ENCODE results near the gene BBC3. TPM values are rescaled to one million over a fixed set of nuclear protein-coding genes. Genes with fewer than 3 reads are reported as not detected.
A peak's percentile ranks its signal among the peaks of the same experiment; 100 is the strongest.

The BBC3 gene
- total RNA-seq, 1 experiment from 2014 or later = 9.8 TPM

- TF ChIP-seq CTCF (IDR thresholded peaks at IDR 0.05; ENCODE audit: unreplicated experiment) = no peak
- no TSS peak for BruUV-seq (replicated peaks)
- Mint-ChIP-seq H3K4me1 (ENCODE audit: low read depth, unreplicated experiment) (peaks cover 13% of the 10 kb centered on the region), H3K36me3 (ENCODE audit: insufficient read depth, unreplicated experiment) (peaks cover 68% of the 10 kb centered on the region), H3K27me3 (ENCODE audit: unreplicated experiment) (no peaks in the 10 kb centered on the region), H3K9me3 (ENCODE audit: low read depth, unreplicated experiment) (no peaks in the 10 kb centered on the region), H3K27ac (ENCODE audit: unreplicated experiment) (peak overlapping the region; percentile 95), H3K4me3 (ENCODE audit: low read depth, unreplicated experiment) (peak overlapping the region; percentile 94)
- CTCF ChIA-PET = interaction anchor here (0.5 to 0.7 kb wide), 2 partner anchors 32 to 288 kb away, joined by 3 to 4 read pairs; no protein-coding TSS in a partner anchor
- intact Hi-C loops (cut with micrococcal nuclease; ENCODE audit: unreplicated experiment) = loop anchor here (2.0 kb wide), 1 partner anchor 14 kb away; no protein-coding TSS in a partner anchor
- no peak for DNase-seq
Observed at GRCh38 chr19:47272448-47273312, 41.7 kb upstream of the BBC3 start.

DNA sequence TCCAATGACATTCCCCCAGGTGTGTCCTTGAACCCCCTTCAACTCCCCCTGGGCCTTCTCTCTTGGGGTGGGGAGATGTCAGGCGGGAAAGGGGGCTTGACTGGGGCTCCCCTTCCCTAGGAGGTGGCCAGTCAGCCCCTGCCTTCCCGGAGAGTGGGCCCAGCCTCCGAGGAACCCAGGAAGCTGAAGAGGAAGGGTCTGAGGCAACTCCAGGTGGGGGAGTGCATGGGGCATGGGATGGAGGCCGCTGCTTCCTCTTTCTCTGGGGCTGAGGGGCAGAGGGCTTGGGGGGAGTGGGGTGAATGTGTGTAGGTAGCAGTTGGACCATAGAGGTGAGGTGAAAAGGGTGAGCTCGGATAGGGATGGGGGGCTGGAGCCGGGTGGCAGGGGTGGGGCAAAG, 41.0 kb upstream of the BBC3 start:
- Mint-ChIP-seq H3K27ac (ENCODE audit: unreplicated experiment) (peak overlapping the region; percentile 95), H3K36me3 (ENCODE audit: insufficient read depth, unreplicated experiment) (peaks cover 75% of the 10 kb centered on the region), H3K4me3 (ENCODE audit: low read depth, unreplicated experiment) (peak overlapping the region; percentile 94), H3K27me3 (ENCODE audit: unreplicated experiment) (no peaks in the 10 kb centered on the region), H3K9me3 (ENCODE audit: low read depth, unreplicated experiment) (no peaks in the 10 kb centered on the region), H3K4me1 (ENCODE audit: low read depth, unreplicated experiment) (peaks cover 11% of the 10 kb centered on the region)
- no peak for DNase-seq
- TF ChIP-seq CTCF (IDR thresholded peaks at IDR 0.05; ENCODE audit: unreplicated experiment) = no peak
- CTCF ChIA-PET = interaction anchor here (0.5 to 0.7 kb wide), 2 partner anchors 31 to 289 kb away, joined by 3 to 4 read pairs; no protein-coding TSS in a partner anchor
- intact Hi-C loops (cut with micrococcal nuclease; ENCODE audit: unreplicated experiment) = loop anchor here (2.0 kb wide), 1 partner anchor 13 kb away; no protein-coding TSS in a partner anchor
- no TSS peak for BruUV-seq (replicated peaks)

DNA sequence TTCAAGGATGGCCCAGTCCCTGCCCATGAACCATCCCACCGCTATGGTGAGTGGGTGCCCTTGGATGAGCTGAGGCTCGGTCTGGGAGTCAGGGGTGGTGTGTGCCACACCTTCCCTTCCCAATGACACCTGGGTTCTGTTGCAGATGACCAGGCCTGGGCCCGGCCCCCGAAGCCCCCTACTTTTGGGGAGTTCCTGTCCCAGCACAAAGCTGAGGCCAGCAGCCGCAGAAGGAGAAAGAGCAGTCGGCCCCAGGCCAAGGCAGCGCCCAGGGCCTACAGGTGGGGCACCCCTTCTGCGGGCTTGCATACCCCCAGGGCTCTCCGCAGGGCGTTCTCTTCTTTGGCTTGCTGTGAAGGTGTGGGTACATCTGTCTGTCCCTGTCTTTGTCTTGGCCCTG, 39.4 kb upstream of the BBC3 start:
- Mint-ChIP-seq H3K27me3 (ENCODE audit: unreplicated experiment) (no peaks in the 10 kb centered on the region), H3K4me3 (ENCODE audit: low read depth, unreplicated experiment) (no peak overlapping the region), H3K9me3 (ENCODE audit: low read depth, unreplicated experiment) (no peaks in the 10 kb centered on the region), H3K36me3 (ENCODE audit: insufficient read depth, unreplicated experiment) (peaks cover 81% of the 10 kb centered on the region), H3K4me1 (ENCODE audit: low read depth, unreplicated experiment) (peaks cover 11% of the 10 kb centered on the region), H3K27ac (ENCODE audit: unreplicated experiment) (peak overlapping the region; percentile 17)
- intact Hi-C loops (cut with micrococcal nuclease; ENCODE audit: unreplicated experiment) = no loop called here
- CTCF ChIA-PET = no interaction called here
- no peak for DNase-seq
- BruUV-seq (replicated peaks) = no TSS peak
- no peak for TF ChIP-seq CTCF (IDR thresholded peaks at IDR 0.05; ENCODE audit: unreplicated experiment)

- no TSS peak for BruUV-seq (replicated peaks)
Observed at GRCh38 chr19:47269596-47269995, 38.6 kb upstream of the BBC3 start.

More at GRCh38 chr19:47269596-47269995, 38.6 kb upstream of the BBC3 start:
- no peak overlapping the region for H3K27ac Mint-ChIP-seq (ENCODE audit: unreplicated experiment)
- intact Hi-C loops (cut with micrococcal nuclease; ENCODE audit: unreplicated experiment) = no loop called here
- no peak overlapping the region for H3K4me3 Mint-ChIP-seq (ENCODE audit: low read depth, unreplicated experiment)
- DNase-seq = no peak
- H3K9me3 Mint-ChIP-seq (ENCODE audit: low read depth, unreplicated experiment) = no peaks in the 10 kb centered on the region
- no peak for TF ChIP-seq CTCF (IDR thresholded peaks at IDR 0.05; ENCODE audit: unreplicated experiment)
- peaks cover 11% of the 10 kb centered on the region for H3K4me1 Mint-ChIP-seq (ENCODE audit: low read depth, unreplicated experiment)
- H3K36me3 Mint-ChIP-seq (ENCODE audit: insufficient read depth, unreplicated experiment) = peaks cover 82% of the 10 kb centered on the region
- H3K27me3 Mint-ChIP-seq (ENCODE audit: unreplicated experiment) = no peaks in the 10 kb centered on the region
- CTCF ChIA-PET = interaction anchor here (0.5 to 0.6 kb wide), 2 partner anchors 50 to 138 kb away, joined by 3 to 4 read pairs; no protein-coding TSS in a partner anchor
